HG02970 (cell line): ENCODE results near the gene DENND2A.
"Not testable (repeated sequence)": the region's sequence is repeated elsewhere in the genome, so short reads cannot be mapped to it uniquely, and the experiment has no call there.

Experiments
- ATAC-seq: cut with Tn5 transposase; IDR thresholded peaks from one replicate; pipeline ENCODE4 v1.9.1; 2021; ENCODE audit warnings: mild to moderate bottlenecking, moderate library complexity, moderate number of reproducible peaks; ENCODE audit not compliant: unreplicated experiment, low FRiP score

Gene DENND2A

GRCh38 chr7:140673063-140673773 lies 32.6 kb upstream of the DENND2A start:
- no peak for ATAC-seq

GRCh38 chr7:140672382-140673062 lies 31.9 kb upstream of the DENND2A start, which contains the start of gene ADCK2:
Gene ADCK2, plus strand, starts transcription at chr7:140672945. Its CDS starts 386 bp downstream, at chr7:140673331.
- no peak for ATAC-seq

DNA sequence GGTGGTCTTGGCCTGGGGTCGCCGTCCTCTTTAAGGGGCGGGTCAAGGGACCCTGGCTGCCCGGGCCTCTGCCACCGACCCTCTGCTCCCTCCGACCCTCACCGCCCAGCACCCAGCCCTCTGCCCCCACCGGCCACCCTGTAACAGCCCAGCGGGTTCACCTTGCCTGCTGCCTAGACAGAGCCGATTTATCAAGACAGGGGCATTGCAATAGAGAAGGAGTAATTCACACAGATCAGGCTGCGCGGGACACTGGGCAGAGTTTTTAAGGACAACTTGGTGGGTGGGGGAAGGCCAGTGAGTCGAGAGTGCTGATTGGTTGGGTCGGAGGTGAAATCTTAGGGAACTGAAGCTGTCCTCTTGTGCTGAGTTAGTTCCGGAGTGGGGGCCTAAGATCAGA lies 31.4 kb upstream of the DENND2A start:
- ATAC-seq, result no peak

DNA sequence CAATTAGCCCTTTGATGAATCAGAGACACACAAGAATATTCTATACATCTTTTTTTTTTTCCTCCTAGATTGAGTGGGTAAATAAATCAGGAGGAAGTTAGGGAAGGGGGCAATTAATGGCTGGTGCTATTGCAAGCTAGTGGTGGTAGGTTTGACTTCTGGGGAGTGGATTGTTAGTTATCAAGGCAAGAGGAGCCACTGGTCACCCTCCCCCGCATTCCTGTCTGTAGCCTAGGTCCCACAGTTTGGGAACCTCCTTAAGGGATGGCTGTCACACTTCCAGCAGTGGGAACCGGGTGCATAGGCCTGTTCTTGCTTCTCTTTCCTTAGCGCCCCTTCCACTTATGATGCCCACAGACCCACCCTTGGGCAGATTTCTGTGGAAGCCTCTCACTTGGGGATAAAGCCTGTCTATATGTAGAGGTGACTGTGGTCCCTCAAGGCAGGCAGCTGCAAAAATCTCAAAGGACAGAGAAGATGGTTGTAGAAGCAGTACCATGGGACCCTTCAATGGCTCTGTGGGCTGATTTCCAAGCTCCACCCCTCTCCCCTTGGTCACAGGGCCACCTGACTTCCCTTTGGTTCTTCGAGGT lies 29.8 kb upstream of the DENND2A start:
- no peak for ATAC-seq

- ATAC-seq, result not testable (repeated sequence)
Measured at GRCh38 chr7:140669862-140670261, 29.2 kb upstream of the DENND2A start.

GRCh38 chr7:140669352-140669751 lies 28.7 kb upstream of the DENND2A start:
- ATAC-seq, result no peak

- no peak for ATAC-seq
Measured at GRCh38 chr7:140668641-140669040, 28.0 kb upstream of the DENND2A start.

GRCh38 chr7:140667476-140667875 lies 26.9 kb upstream of the DENND2A start:
- ATAC-seq, result no peak

- not testable (repeated sequence) for ATAC-seq
Measured at GRCh38 chr7:140662938-140663337, 22.3 kb upstream of the DENND2A start.

DNA sequence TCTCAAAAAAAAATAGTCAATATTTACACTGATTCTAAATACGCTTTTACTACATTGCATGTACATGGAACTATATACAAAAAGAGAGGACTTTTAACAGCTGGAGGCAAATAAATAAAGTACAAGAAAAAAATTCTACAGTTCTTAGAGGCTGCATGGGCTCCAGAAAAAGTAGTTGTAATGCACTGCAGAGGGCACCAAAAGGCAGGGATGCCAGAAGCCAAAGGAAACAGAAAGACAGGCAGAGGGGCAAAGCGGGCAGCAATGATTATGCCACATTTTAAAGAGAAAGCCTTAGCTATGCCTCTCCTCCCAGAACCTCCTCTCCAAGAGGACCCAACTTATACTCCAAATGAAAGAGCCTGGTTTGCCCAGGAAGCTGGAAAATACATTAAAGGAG lies 20.5 kb upstream of the DENND2A start:
- no peak for ATAC-seq

DNA sequence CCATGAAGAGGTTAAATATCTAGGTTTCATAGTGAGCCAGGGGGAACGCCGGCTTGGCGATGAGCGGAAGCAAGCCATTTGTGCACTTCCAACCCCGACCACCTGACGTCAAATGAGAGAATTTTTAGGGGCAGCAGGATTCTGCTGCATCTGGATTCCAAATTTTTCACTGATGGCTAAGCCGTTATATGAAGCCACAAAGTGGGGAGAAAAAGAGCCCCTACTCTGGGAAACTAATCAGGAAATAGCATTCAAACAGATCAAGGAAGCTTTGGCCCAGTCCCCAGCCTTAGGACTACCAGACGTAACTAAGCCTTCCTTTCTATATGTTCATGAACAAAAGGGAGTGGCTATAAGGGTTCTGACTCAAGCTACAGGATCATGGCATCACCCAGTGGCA lies 19.2 kb upstream of the DENND2A start:
- no peak for ATAC-seq

GRCh38 chr7:140657891-140658290 lies 17.3 kb upstream of the DENND2A start:
- no peak for ATAC-seq

GRCh38 chr7:140656548-140657515 lies 16.2 kb upstream of the DENND2A start:
- ATAC-seq, result no peak

DNA sequence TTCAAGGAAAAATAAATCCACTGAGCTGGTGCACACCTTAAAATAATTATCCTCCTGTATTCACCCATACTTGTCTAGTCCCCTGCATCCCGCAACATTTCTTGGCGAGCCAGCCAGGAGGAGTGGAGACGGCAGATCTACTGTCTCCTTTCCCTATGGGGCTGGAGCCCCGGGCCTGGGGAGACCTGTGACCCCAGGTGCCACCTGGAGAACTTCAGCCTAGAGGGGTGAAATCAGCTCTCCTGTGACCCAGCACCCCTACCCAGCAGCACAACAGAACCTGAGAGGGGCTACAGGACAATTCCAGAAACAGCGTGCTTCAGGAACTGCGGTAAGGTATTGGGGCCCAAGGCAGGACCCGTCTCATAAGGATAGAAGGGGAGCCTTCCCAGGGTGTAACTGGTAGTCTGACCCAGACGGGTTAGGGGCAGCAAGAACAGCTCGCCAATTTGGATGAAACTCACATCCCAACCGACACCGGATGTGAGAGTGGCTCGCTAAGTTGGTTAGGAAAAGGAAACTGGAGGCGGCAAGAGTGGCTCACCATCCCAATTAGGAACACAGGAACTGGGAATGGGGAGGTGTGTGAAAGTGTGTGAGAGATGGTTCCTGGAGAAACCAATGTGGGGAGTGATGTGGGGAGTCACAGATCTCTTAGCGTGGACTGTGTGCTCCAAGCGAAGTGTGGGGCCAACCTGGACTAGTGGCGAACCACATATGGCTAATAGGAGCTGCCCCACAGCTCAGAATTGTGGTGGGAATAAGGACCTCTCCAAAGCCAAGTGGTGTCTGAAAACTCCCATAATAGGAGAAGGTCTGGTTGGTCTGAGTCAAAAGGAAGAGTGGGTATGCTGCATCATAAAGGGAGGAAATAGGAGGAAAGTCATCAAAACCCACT lies 15.1 kb upstream of the DENND2A start:
- no peak for ATAC-seq

- no peak for ATAC-seq
Measured at GRCh38 chr7:140654661-140655060, 14.0 kb upstream of the DENND2A start.

- no peak for ATAC-seq
Measured at GRCh38 chr7:140654109-140654387, 13.4 kb upstream of the DENND2A start.

GRCh38 chr7:140653319-140654108 lies 12.9 kb upstream of the DENND2A start:
- ATAC-seq, result no peak

GRCh38 chr7:140650367-140650766 lies 9.8 kb upstream of the DENND2A start:
- ATAC-seq, result no peak
